Astrocyte (in vitro differentiated cells and primary cell): ENCODE results near the gene IGDCC3.
"Not testable (repeated sequence)": the region's sequence is repeated elsewhere in the genome, so short reads cannot be mapped to it uniquely, and the experiment has no call there.

ENCODE experiments used
- EZH2 ChIP-seq: IDR thresholded peaks from 2 replicates; pipeline ENCODE4 v1.6.1; 2012; ENCODE audit warnings: mild to moderate bottlenecking, low read length, inconsistent platforms; ENCODE audit not compliant: insufficient read depth
- TF ChIP-seq, protein P1 (sequence below): IDR thresholded peaks from 2 replicates; pipeline ENCODE4 v1.5.1; 2011; ENCODE audit warnings: low read depth, mild to moderate bottlenecking, inconsistent platforms, low read length, moderate library complexity; ENCODE audit not compliant: insufficient read depth

DNA sequence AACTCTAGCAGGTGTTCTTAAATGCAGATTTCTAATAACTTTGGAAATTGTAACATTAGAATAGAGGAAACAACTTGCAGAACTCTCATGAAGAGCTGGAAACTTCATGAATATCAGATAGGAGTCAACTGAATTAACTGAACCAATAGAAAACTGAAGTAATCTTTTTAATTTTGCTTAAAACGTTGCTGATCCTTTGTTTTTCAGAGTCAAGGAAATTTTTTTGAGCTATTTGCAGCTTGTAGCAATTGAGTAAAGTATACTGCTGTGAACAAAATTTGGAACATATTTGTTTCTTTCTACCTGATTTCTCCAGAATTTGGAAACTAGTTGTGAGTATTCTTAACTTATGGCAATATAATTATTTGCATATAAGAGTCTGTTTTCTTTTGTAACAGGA, 25.8 kb downstream of the IGDCC3 start:
- TF ChIP-seq, protein P1, sequence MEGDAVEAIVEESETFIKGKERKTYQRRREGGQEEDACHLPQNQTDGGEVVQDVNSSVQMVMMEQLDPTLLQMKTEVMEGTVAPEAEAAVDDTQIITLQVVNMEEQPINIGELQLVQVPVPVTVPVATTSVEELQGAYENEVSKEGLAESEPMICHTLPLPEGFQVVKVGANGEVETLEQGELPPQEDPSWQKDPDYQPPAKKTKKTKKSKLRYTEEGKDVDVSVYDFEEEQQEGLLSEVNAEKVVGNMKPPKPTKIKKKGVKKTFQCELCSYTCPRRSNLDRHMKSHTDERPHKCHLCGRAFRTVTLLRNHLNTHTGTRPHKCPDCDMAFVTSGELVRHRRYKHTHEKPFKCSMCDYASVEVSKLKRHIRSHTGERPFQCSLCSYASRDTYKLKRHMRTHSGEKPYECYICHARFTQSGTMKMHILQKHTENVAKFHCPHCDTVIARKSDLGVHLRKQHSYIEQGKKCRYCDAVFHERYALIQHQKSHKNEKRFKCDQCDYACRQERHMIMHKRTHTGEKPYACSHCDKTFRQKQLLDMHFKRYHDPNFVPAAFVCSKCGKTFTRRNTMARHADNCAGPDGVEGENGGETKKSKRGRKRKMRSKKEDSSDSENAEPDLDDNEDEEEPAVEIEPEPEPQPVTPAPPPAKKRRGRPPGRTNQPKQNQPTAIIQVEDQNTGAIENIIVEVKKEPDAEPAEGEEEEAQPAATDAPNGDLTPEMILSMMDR, result not testable (repeated sequence)
- not testable (repeated sequence) for TF ChIP-seq EZH2
